H9 (cell line): ENCODE measurements around the gene IL12B. TPM values are rescaled to one million over a fixed set of nuclear protein-coding genes. Genes with fewer than 3 reads are reported as not detected.

ENCODE experiments used
- DNase-seq: peaks from one replicate; pipeline ENCODE4 v3.0.0-alpha.2; 2017
- H2AFZ ChIP-seq: one replicate; pipeline ENCODE4 v1.6.1; 2013; ENCODE audit warnings: mild to moderate bottlenecking, low read length, control low read depth, moderate library complexity
- H2AK5ac ChIP-seq: 2 replicates; pipeline ENCODE4 v1.6.1; 2013; ENCODE audit warnings: low read length, control low read depth, mixed read lengths; ENCODE audit not compliant: insufficient read length
- H2BK120ac ChIP-seq: one replicate; pipeline ENCODE4 v1.6.1; 2013; ENCODE audit warnings: low read depth, mild to moderate bottlenecking, low read length, control low read depth, inconsistent platforms; ENCODE audit not compliant: poor library complexity, severe bottlenecking
- H2BK12ac ChIP-seq: 2 replicates; pipeline ENCODE4 v1.6.1; 2013; ENCODE audit warnings: low read length, control low read depth, mixed read lengths, low read depth; ENCODE audit not compliant: insufficient read length
- H2BK15ac ChIP-seq: 2 replicates; pipeline ENCODE4 v1.6.1; 2013; ENCODE audit warnings: low read depth, low read length, control low read depth
- H2BK20ac ChIP-seq: one replicate; pipeline ENCODE4 v1.6.1; 2013; ENCODE audit warnings: low read depth, mild to moderate bottlenecking, low read length, control low read depth, inconsistent platforms; ENCODE audit not compliant: poor library complexity, severe bottlenecking
- H2BK5ac ChIP-seq: 2 replicates; pipeline ENCODE4 v1.6.1; 2013; ENCODE audit warnings: low read length, control low read depth, mixed read lengths; ENCODE audit not compliant: insufficient read length
- H3K14ac ChIP-seq: 2 replicates; pipeline ENCODE4 v1.6.1; 2013; ENCODE audit warnings: low read length, control low read depth; ENCODE audit not compliant: insufficient read depth
- H3K18ac ChIP-seq: 2 replicates; pipeline ENCODE4 v1.6.1; 2013; ENCODE audit warnings: low read depth, mild to moderate bottlenecking, mixed read lengths, low read length, control low read depth; ENCODE audit not compliant: insufficient read length
- H3K23ac ChIP-seq: 2 replicates; pipeline ENCODE4 v1.6.1; 2013; ENCODE audit warnings: low read length, control low read depth, mixed read lengths, low read depth; ENCODE audit not compliant: insufficient read length
- H3K23me2 ChIP-seq: 2 replicates; pipeline ENCODE4 v1.6.1; 2013; ENCODE audit warnings: low read depth, mild to moderate bottlenecking, mixed read lengths, low read length, control low read depth; ENCODE audit not compliant: insufficient read length, poor library complexity, severe bottlenecking
- H3K27ac ChIP-seq: 2 replicates; pipeline ENCODE4 v1.5.1; 2013; ENCODE audit warnings: low read length, control low read depth, mixed read lengths, low read depth; ENCODE audit not compliant: insufficient read length
- H3K27me3 ChIP-seq: 2 replicates; pipeline ENCODE4 v1.6.1; 2013; ENCODE audit warnings: low read length, control low read depth, inconsistent platforms; ENCODE audit not compliant: insufficient read depth
- H3K4ac ChIP-seq: 2 replicates; pipeline ENCODE4 v1.6.1; 2013; ENCODE audit warnings: low read depth, mild to moderate bottlenecking, control low read depth, inconsistent platforms, low read length, moderate library complexity
- H3K4me1 ChIP-seq: 2 replicates; pipeline ENCODE4 v1.6.1; 2013; ENCODE audit warnings: low read length, control low read depth, inconsistent platforms; ENCODE audit not compliant: insufficient read depth
- H3K4me2 ChIP-seq: 2 replicates; pipeline ENCODE4 v1.6.1; 2013; ENCODE audit warnings: low read length, control low read depth, mixed read lengths; ENCODE audit not compliant: insufficient read length, insufficient read depth
- H3K56ac ChIP-seq: 2 replicates; pipeline ENCODE4 v1.6.1; 2013; ENCODE audit warnings: low read depth, mild to moderate bottlenecking, mixed read lengths, low read length, control low read depth; ENCODE audit not compliant: insufficient read length
- H3K79me1 ChIP-seq: 2 replicates; pipeline ENCODE4 v1.6.1; 2013; ENCODE audit warnings: low read depth, mild to moderate bottlenecking, moderate library complexity, low read length, control low read depth, inconsistent platforms; ENCODE audit not compliant: insufficient read depth, poor library complexity, severe bottlenecking
- H3K79me2 ChIP-seq: 2 replicates; pipeline ENCODE4 v1.6.1; 2013; ENCODE audit warnings: low read length, control low read depth, inconsistent platforms; ENCODE audit not compliant: insufficient read depth
- H3K9ac ChIP-seq: 2 replicates; pipeline ENCODE4 v1.6.1; 2013; ENCODE audit warnings: low read length, control low read depth, mixed read lengths; ENCODE audit not compliant: insufficient read length; ENCODE audit errors: extremely low read depth
- H3K9me3 ChIP-seq: one replicate; pipeline ENCODE4 v1.6.1; 2013; ENCODE audit warnings: low read depth, low read length, inconsistent platforms; ENCODE audit not compliant: control insufficient read depth
- H3T11ph ChIP-seq: one replicate; pipeline ENCODE4 v1.6.1; 2013; ENCODE audit warnings: mild to moderate bottlenecking, low read length, control low read depth, inconsistent platforms
- H4K20me1 ChIP-seq: one replicate; pipeline ENCODE4 v1.6.1; 2013; ENCODE audit not compliant: control insufficient read depth, insufficient read length, insufficient read depth
- H4K5ac ChIP-seq: 2 replicates; pipeline ENCODE4 v1.6.1; 2013; ENCODE audit warnings: low read depth, mild to moderate bottlenecking, mixed read lengths, low read length, control low read depth; ENCODE audit not compliant: insufficient read length
- H4K8ac ChIP-seq: replicated peaks from 2 replicates; pipeline ENCODE4 v1.6.1; 2013; ENCODE audit warnings: low read length, control low read depth, mixed read lengths, low read depth; ENCODE audit not compliant: insufficient read length
- H4K91ac ChIP-seq: 2 replicates; pipeline ENCODE4 v1.6.1; 2013; ENCODE audit warnings: low read depth, mild to moderate bottlenecking, moderate library complexity, mixed read lengths, low read length, control low read depth; ENCODE audit not compliant: insufficient read length
- H3K27ac Mint-ChIP-seq, 3 experiments: 2 replicates in 2 of 3; 3 replicates in 1 of 3; pipeline ENCODE4 v1.8.0; 2020 to 2021; ENCODE audit warnings: mixed read lengths in 3 of 3, mild to moderate bottlenecking in 1 of 3, moderate library complexity in 1 of 3
- H3K27me3 Mint-ChIP-seq: 2 replicates; pipeline ENCODE4 v1.8.0; 2021; ENCODE audit warnings: low read depth, mild to moderate bottlenecking, moderate library complexity, mixed read lengths
- H3K36me3 Mint-ChIP-seq, 3 experiments: 2 replicates in 2 of 3; 3 replicates in 1 of 3; pipeline ENCODE4 v1.8.0; 2020 to 2021; ENCODE audit warnings: low read depth in 3 of 3, mixed read lengths in 3 of 3; ENCODE audit not compliant: insufficient read depth in 1 of 3
- H3K4me1 Mint-ChIP-seq, 2 experiments: 2 replicates each; pipeline ENCODE4 v1.8.0; 2020; ENCODE audit warnings: mixed read lengths in 2 of 2
- H3K4me3 Mint-ChIP-seq, 2 experiments: 2 replicates in 1 of 2; 3 replicates in 1 of 2; pipeline ENCODE4 v1.8.0; 2020 to 2021; ENCODE audit warnings: mild to moderate bottlenecking in 2 of 2, mixed read lengths in 2 of 2, moderate library complexity in 1 of 2
- H3K9me3 Mint-ChIP-seq, 2 experiments: 2 replicates in 1 of 2; 3 replicates in 1 of 2; pipeline ENCODE4 v1.8.0; 2020; ENCODE audit warnings: mild to moderate bottlenecking in 2 of 2, mixed read lengths in 2 of 2, moderate library complexity in 1 of 2
- CTCF ChIP-seq: fragments of 200-600 bp; sonication (generic); conservative IDR thresholded peaks from 3 replicates; pipeline ENCODE4 v1.8.0; 2021; ENCODE audit warnings: antibody characterized with exemption, mild to moderate bottlenecking
- WGBS: extraction: QIAGEN DNeasy Blood & Tissue Kit; methylation state at CpG from one replicate; pipeline ENCODE4 v1.1.7; 2013; ENCODE audit warnings: missing lambda C conversion rate, low lambda C conversion rate, mixed read lengths; ENCODE audit not compliant: insufficient read length; ENCODE audit errors: extremely low coverage; 5-methylcytosine and 5-hydroxymethylcytosine counted together
- total RNA-seq: library from RNA; stranded (reverse); gene quantifications from 2 replicates; pipeline ENCODE4 v1.2.1, GENCODE V29; 2021

Gene IL12B
- total RNA-seq, 1 experiment from 2014 or later = not detected

DNA sequence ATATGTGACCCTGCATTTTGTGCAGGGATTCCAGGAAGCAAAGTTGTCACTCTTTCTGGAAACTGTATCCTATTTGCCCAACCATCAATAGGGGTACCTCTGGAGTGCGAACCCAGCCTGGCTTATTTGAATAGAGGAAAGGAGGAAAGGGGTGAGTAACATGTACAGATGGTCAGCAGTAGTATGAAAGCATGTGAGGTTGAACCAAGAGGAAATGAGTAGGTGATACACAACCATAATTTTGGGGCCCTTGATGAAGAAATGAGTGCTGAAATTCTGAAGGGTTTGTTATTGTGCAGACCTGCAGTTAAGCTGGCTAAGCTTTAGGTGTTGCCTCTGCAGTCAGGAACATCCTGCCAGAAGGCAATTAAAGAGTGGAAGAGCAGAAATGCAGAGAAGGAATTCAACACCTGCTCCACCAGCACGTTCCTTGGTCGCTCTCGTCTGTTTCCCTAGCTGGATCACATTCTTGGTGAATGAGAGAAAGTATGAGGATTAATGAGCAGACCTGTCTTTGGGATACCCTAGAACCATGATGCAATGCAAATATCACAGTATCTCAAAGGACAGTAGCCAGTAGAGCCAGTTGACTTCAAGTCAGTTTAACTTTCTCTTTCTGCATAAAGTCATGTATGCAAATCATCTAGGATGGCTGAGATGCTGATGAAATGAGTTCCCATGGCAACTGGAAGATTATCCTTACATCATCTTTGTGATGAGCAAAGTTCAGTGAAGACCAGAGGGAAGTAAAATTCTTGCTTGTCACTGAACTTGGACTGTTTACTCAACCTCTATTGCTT, 13.2 kb upstream of the IL12B start:
- no peak overlapping the region for H3K9ac ChIP-seq
- no peak overlapping the region for H3K56ac ChIP-seq
- Mint-ChIP-seq H3K4me1 (peaks cover 4% of the 10 kb centered on the region in 2 experiments; a peak in 3 of 4 replicates), H3K36me3 (peaks cover 0 to 13% (median 4%) of the 10 kb centered on the region in 3 experiments; a peak in 1 of 7 replicates), H3K27ac (no peak overlapping the region), H3K27me3 (peaks cover 15% of the 10 kb centered on the region), H3K9me3 (peaks cover 3 to 16% of the 10 kb centered on the region in 2 experiments; a peak in 4 of 5 replicates), H3K4me3 (no peak overlapping the region)
- H3K18ac ChIP-seq = no peak overlapping the region
- H3K9me3 ChIP-seq = no peaks in the 10 kb centered on the region
- no peak overlapping the region for H4K91ac ChIP-seq
- TF ChIP-seq CTCF = no peak
- no peak overlapping the region for H3K4me2 ChIP-seq
- no peak overlapping the region for H2BK15ac ChIP-seq
- no peaks in the 10 kb centered on the region for H4K20me1 ChIP-seq
- H4K5ac ChIP-seq = no peak overlapping the region
- H3K4ac ChIP-seq = no peak overlapping the region
- H3K4me1 ChIP-seq = peaks cover 3% of the 10 kb centered on the region; the same call in 1 of the 2 replicates
- no peak overlapping the region for H2BK20ac ChIP-seq
- WGBS = no CpG with 5 or more reads among the region's 4 CpGs
- no peaks in the 10 kb centered on the region for H3K23me2 ChIP-seq
- no peak overlapping the region for H3K14ac ChIP-seq
- H3K23ac ChIP-seq = no peak overlapping the region
- H2BK12ac ChIP-seq = no peak overlapping the region
- no peak for DNase-seq
- H2AFZ ChIP-seq = no peak overlapping the region
- H3K27me3 ChIP-seq = no peaks in the 10 kb centered on the region
- no peak overlapping the region for H2AK5ac ChIP-seq
- H3K79me1 ChIP-seq = no peaks in the 10 kb centered on the region
- H3K79me2 ChIP-seq = no peaks in the 10 kb centered on the region
- no peak overlapping the region for H3T11ph ChIP-seq
- no peak overlapping the region for H4K8ac ChIP-seq
- H2BK5ac ChIP-seq = no peak overlapping the region
- H3K27ac ChIP-seq = no peak overlapping the region
- no peak overlapping the region for H2BK120ac ChIP-seq
